IPS-NIHi11 (cell line): ENCODE measurements around the gene SRSF1.

Experiments used
- DNase-seq: peaks from one replicate; pipeline ENCODE4 v3.0.0; 2012; ENCODE audit warnings: mixed read lengths, low spot score

The SRSF1 gene

DNA sequence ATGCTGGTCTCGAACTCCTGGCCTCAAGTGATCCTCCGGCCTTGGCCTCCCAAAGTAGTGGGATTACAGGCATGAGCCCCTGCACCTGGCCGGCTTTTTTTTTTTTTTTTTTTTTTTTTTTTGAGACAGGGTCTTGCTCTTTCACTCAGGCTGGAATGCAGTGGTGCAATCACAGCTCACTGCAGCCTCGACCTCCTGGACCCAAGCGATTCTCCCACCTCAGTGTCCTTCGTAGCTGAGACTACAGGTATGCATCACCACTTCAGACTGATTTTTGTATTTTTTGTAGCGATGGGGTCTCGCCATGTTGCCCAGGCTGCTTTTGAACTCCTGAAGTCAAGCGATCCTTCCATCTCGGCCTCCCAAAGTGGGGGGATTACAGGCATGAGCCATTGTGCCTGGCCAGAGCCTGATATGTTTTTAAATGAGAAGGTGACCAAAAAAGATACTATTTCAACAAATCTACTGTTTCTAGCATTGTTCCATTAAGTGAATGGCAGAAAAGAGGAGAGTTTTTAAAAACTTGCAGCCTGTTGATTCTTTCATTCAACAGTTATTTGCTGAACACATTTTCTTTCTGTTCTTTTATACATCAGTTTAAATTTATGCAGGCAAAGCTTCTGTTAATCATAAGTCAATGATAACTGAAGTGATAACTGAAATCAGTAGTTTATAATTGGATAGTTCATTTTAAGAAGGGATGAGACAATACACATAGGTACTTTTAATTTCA, 3.2 kb upstream of the SRSF1 start:
- DNase-seq, result no peak

DNA sequence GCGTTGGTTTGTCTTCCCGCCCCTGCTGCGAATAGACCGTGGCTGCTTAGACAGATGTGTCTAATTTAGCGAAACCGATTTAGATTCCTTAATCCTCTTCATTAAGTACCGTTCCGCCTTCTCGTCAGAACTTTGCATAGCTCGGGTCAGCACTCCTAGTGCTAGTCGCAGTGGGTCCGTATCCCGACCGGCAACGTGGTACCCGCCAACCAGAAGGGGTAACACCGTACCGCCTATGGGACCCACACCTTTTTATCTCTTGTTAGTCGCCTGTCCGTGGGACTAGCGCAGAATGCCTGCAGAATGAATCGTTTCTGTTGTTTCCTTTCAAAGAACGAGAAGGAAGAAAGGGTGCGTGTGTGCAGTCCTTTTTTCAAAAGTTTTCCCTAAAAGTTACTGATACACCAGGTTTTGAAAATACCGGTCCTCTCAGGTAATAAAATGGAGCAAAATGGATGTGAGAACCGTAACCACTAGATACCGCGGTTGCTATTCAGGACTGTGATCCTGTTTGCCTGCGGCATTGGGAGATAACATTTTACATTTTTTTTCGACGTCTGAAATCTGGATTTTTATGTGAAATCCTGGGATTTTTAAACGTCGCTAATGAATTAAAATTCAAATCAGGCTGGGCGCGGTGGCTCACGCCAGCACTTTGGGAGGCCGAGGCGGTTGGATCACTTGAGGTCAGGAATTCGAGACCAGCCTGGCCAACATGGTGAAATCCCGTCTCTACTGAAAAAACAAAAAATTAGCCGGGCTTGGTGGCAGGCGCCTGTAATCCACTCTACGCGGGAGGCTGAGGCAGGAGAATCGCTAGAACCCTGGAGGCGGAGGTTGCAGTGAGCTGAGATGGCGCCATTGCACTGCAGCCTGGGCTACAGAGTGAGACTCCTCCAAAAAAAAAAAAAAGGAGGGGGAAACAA, 998 bp upstream of the SRSF1 start:
- DNase-seq, result no peak

- DNase-seq, result peak; percentile 55
Observed at GRCh38 chr17:58006560-58006923, 504 bp downstream of the SRSF1 start.

DNA sequence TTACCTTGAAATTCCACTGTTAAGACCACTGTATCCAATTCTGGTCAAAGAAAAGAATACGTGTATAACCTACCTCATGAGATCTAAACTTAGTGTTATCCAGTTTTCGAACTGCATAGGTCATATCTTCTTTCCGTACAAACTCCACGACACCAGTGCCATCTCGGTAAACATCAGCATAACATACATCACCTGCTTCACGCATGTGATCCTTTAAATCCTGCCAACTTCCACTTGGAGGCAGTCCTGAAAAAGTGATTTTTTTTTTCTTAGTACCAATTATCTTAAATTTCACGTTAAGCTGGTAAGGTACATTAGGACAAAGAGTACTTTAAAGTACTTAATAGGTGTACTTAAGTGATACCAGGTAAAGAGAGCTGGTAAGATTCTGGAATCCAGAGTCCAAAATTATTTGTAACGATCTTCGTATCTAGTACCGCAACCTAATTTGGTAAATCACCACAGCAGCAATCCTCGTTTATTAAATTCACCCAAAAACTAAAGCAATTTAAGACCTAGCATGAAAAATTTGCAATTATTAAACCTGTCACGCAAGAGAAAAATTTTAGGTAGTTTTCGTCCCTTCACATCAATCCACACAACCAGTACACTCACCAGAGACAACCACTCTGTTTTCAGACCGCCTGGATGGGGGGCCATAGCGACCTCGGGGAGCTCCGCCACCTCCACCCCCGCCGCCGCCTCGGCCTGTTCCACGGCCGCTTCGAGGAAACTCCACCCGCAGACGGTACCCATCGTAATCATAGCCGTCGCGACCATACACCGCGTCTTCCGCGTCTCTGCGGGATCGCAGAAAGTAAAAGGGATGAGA, 1.1 kb downstream of the SRSF1 start:
- no peak for DNase-seq

GRCh38 chr17:58005031-58005727, 1.9 kb downstream of the SRSF1 start:
- DNase-seq, result no peak

DNA sequence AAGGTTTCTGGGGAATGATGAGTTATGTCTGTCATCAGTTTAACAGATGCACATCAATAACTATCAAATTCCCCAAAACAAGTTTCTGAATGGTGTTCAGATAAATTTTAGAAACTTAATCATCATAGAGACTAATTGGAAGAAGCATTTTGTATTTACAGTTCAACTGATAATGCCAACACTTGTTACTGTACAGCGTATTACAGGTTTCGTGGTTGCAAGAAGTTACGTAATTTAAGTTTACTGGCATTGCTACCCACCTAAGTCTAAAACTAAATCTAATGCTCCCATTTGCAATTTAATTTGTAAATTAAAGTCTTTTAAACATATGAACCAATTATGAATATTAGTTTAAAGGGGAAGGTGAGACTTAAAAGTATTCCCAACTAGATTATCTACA, 3.0 kb downstream of the SRSF1 start:
- no peak for DNase-seq

- no peak for DNase-seq
Observed at GRCh38 chr17:58002973-58003372, 4.1 kb downstream of the SRSF1 start.

DNA sequence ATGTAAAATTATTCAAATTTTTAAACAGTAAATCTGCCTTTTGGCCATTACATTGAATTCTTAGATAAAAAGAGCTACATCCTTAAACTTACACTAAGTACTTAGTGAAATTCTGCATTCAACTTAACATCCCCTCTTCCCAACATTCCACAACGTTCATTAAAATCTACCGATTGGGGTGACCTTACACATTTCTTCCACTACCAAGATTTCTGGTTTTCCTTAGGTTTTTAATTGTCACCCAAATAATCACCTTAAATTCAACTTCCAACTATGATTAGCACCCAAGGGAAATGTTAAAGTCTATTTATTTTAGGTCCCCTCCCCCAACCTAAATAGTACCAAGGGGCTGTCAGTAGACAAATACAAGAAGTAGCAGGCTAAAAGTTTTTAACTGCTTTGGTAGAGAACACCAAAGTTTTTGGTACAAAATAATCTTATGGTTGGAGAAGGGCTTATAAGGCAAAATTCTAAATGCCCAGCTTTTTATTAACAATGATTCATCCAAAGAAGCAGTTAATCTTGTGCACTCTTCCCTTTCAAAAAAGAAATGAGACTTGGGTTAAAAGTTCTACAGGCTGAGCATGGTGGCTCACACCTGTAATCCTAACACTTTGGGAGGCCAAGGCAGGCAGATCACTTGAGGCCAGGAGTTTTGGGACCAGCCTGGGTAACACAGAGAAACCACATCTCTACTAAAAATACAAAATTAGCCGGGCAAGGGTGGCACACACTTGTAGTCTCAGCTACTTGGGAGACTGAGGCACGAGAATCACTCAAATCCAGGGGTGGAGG, 4.7 kb downstream of the SRSF1 start:
- no peak for DNase-seq

GRCh38 chr17:58001461-58002124, 5.5 kb downstream of the SRSF1 start:
- DNase-seq, result no peak

DNA sequence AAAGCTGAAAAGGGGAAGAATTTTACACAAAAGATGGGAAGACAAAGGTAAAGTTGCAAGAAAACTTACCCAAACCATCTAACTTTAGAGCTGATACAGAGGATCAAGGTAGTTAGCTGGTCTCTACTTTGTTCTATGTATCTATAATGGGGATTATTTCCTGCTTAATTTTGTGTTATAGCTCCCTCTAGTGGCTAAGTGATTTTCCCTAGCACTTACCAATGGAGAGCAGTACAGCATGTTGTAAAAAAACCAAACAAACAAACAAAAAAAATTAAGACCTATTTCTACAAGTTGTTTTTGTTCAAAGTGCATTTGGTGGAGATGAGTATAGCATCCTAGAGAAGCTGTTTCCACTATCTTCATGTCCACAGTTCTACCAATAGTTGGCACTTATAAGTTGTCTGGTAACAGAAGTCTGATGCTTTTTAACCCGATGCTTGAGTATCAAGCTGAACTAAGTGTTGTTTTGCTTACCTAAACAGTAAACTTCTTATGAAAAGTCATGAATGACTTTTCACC, 7.5 kb downstream of the SRSF1 start:
- DNase-seq, result peak; percentile 13

- DNase-seq, result no peak
Observed at GRCh38 chr17:57999010-57999495, 8.0 kb downstream of the SRSF1 start.

DNA sequence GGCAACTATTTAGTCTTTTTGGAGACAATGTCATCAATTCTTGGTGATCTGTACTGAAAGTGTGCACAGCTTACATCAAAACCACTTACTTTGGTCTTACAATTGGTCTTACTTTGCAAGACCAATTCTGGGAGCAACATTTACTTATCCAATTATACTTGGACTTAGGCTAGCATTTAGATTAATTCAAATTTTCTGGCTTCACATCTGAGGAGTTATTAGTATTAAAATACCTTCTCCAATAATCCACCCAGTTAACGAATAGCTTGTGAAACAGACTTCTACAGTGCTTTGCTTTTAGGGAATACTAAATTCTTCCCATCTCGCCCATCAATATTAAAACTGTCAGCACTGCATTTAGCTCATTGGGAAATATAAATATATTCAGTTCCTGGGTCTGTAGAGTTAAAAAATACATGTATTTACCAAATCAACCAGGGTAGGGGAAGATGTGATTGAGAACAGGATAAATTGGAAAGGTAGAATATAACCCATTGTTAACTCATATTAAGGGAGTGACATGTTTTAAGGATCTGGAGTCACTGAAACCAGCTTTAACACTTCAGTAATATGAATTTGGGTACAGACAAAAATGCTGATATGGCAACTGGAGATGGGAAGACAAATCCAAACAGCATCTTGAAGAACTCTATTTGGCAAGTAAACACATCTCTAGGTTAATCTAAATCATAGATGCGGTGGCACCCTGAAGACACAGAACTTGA, 9.8 kb downstream of the SRSF1 start:
- no peak for DNase-seq

- peak; percentile 46 for DNase-seq
Observed at GRCh38 chr17:57995076-57995956, 11.7 kb downstream of the SRSF1 start.

DNA sequence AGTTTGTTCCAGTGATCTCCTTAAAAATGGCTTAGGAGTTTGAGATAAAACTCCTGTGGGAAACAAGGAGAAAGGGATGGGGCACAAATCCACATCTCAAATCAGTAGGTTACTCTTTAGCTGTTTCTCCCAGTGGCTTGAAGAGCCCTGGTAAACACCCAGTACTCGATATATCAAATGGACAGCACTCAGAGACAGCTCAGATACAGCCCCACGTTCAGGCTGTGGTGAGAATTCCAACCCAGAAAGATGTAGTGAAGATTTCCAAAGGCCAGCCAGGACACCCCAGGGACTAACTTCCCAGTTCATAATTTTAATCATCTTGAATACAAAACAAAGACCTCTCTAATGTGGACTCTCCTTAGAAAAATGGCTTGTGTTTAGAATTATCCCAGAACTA, 12.6 kb downstream of the SRSF1 start:
- DNase-seq, result no peak

DNA sequence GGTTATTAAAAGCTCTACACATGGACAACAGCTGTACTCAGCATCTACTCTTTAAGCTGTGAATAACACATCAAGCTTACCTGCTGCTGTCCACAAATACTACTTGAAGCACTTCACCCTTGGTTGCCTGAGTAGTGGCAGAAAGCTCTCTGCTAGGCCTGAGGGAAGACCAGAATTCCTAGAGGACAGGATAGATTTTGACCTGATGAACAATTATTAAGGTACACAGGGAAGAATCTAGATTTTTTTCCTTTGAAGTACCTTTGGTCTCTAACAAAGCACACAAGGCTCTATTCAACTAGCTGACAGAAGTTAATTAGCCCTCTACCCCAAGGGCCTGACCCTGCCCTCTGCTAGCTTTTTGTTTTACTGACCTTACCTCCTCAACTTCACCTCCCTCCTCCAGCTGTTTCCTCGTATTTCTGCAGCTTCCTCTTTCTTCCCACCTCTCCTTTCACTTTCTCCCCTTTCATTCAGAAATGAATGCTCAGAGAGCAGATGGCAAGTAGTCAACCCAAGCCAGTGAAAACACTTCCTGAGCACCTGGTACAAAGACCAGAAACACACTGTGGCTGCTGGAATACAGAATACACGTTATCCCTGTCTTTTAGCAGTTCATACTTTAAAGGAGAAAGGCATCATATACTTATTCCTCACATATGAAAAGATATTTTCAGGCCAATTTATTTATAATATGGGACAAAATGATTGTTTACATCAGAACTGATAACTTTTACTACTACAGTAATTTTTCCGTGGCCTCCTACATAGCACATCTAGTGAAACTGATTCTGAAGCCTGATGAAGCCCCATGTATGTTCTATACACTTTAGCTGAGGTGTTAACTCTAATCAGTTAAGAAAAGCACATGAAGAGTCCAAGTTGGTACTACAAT, 13.3 kb downstream of the SRSF1 start:
- no peak for DNase-seq

DNA sequence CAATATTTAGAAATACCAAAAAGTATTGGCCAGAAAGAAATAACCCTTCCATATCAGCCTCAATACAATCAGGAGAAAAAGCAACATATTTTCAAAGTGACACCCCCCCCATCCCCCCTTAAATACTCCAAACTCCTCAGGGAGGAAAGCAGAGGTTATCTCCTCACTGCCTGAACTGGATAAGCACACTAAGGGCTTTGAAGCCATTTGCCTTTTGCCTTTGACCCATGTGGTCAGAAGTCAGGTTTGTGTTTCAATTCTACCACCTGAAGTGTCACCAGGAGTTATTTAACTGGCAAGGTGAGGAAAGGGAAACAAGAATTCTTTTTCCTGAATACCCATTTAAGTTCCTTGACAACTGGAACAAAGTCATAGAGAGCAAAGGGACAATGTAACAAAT, 15.5 kb downstream of the SRSF1 start:
- DNase-seq, result no peak

GRCh38 chr17:57990037-57990436, 17.0 kb downstream of the SRSF1 start:
- DNase-seq, result no peak
